Calu3 (cell line): Measurements from ENCODE around the gene SULT4A1. TPM values are rescaled to one million over a fixed set of nuclear protein-coding genes. Genes with fewer than 3 reads are reported as not detected.

Experiments used
- BruUV-seq: library from RNA; stranded (reverse); fragments of 400-500 nt; replicated peaks from 2 replicates; lab custom pipeline; 2021; lab: Mats Ljungman, UMichigan
- CTCF ChIA-PET: fragments of 300-600 bp; sonication (Branson Sonifier 250); formaldehyde crosslinking; loops from one replicate; lab custom pipeline; 2022; ENCODE audit warnings: antibody characterized with exemption; lab: Charles Lee
- DNase-seq: peaks from one replicate; pipeline ENCODE4 v3.0.0; 2022
- H3K27ac Mint-ChIP-seq: one replicate; pipeline ENCODE4 v1.8.0; 2022; ENCODE audit warnings: mixed read lengths; ENCODE audit not compliant: unreplicated experiment
- H3K27me3 Mint-ChIP-seq: one replicate; pipeline ENCODE4 v1.8.0; 2022; ENCODE audit warnings: mixed read lengths; ENCODE audit not compliant: unreplicated experiment
- H3K36me3 Mint-ChIP-seq: one replicate; pipeline ENCODE4 v1.8.0; 2022; ENCODE audit warnings: mild to moderate bottlenecking, moderate library complexity, mixed read lengths; ENCODE audit not compliant: insufficient read depth, unreplicated experiment
- H3K4me1 Mint-ChIP-seq: one replicate; pipeline ENCODE4 v1.8.0; 2022; ENCODE audit warnings: mild to moderate bottlenecking, low read depth, mixed read lengths; ENCODE audit not compliant: unreplicated experiment
- H3K4me3 Mint-ChIP-seq: one replicate; pipeline ENCODE4 v1.8.0; 2022; ENCODE audit warnings: mild to moderate bottlenecking, low read depth, moderate library complexity, mixed read lengths; ENCODE audit not compliant: unreplicated experiment
- H3K9me3 Mint-ChIP-seq: one replicate; pipeline ENCODE4 v1.8.0; 2022; ENCODE audit warnings: low read depth, mixed read lengths; ENCODE audit not compliant: unreplicated experiment
- CTCF ChIP-seq: fragments of 200-600 bp; IDR thresholded peaks from one replicate; pipeline ENCODE4 v1.8.0; 2022; ENCODE audit warnings: antibody characterized with exemption; ENCODE audit not compliant: unreplicated experiment
- intact Hi-C: fragments of 100-400 bp; cut with micrococcal nuclease; formaldehyde crosslinking; loops from one replicate; pipeline ENCODE4 v1.10.0; 2022; ENCODE audit not compliant: unreplicated experiment
- total RNA-seq: library from RNA; stranded (reverse); gene quantifications from 2 replicates; pipeline ENCODE4 v1.2.3, GENCODE V29; 2022

SULT4A1 gene
- total RNA-seq, 1 experiment from 2014 or later, result 9.1 TPM

- no peak overlapping the region for H3K4me3 Mint-ChIP-seq
- no peak overlapping the region for H3K27ac Mint-ChIP-seq
- peaks cover 76% of the 10 kb centered on the region for H3K27me3 Mint-ChIP-seq
- DNase-seq, result peak; percentile 79
- no TSS peak for BruUV-seq
- intact Hi-C loops, result loop anchor here (1.0 kb wide), 1 partner anchor 63 kb away; no protein-coding TSS in a partner anchor
- TF ChIP-seq CTCF, result peak; percentile 63
- no peaks in the 10 kb centered on the region for H3K4me1 Mint-ChIP-seq
- peaks cover 4% of the 10 kb centered on the region for H3K36me3 Mint-ChIP-seq
- no peaks in the 10 kb centered on the region for H3K9me3 Mint-ChIP-seq
- CTCF ChIA-PET, result interaction anchor here (0.6 to 1.4 kb wide), 17 partner anchors 14 to 216 kb away, joined by 3 to 72 read pairs (median 4); partner anchors contain the start of genes PNPLA3 and SAMM50
These were observed 20.8 kb upstream of the SULT4A1 start for GRCh38 chr22:43883012-43883661.

- intact Hi-C loops, result no loop called here
- H3K27ac Mint-ChIP-seq, result no peak overlapping the region
- no peaks in the 10 kb centered on the region for H3K9me3 Mint-ChIP-seq
- no peaks in the 10 kb centered on the region for H3K4me1 Mint-ChIP-seq
- no peak for TF ChIP-seq CTCF
- H3K4me3 Mint-ChIP-seq, result no peak overlapping the region
- BruUV-seq, result no TSS peak
- DNase-seq, result no peak
- peaks cover 4% of the 10 kb centered on the region for H3K36me3 Mint-ChIP-seq
- peaks cover 76% of the 10 kb centered on the region for H3K27me3 Mint-ChIP-seq
- CTCF ChIA-PET, result interaction anchor here (0.7 to 1.4 kb wide), 12 partner anchors 15 to 215 kb away, joined by 3 to 72 read pairs (median 4); no protein-coding TSS in a partner anchor
These were observed 19.9 kb upstream of the SULT4A1 start for GRCh38 chr22:43882122-43882767.

GRCh38 chr22:43881091-43882061 is 19.1 kb upstream of the SULT4A1 start:
- no peak for TF ChIP-seq CTCF
- no TSS peak for BruUV-seq
- H3K36me3 Mint-ChIP-seq, result peaks cover 4% of the 10 kb centered on the region
- DNase-seq, result no peak
- H3K4me1 Mint-ChIP-seq, result no peaks in the 10 kb centered on the region
- CTCF ChIA-PET, result interaction anchor here (1.3 kb wide), 1 partner anchor 45 kb away, joined by 4 read pairs; no protein-coding TSS in a partner anchor
- no peaks in the 10 kb centered on the region for H3K9me3 Mint-ChIP-seq
- H3K27ac Mint-ChIP-seq, result no peak overlapping the region
- H3K27me3 Mint-ChIP-seq, result peaks cover 76% of the 10 kb centered on the region
- intact Hi-C loops, result no loop called here
- H3K4me3 Mint-ChIP-seq, result no peak overlapping the region

GRCh38 chr22:43880541-43880991 is 18.3 kb upstream of the SULT4A1 start:
- no peak for DNase-seq
- no TSS peak for BruUV-seq
- Mint-ChIP-seq H3K4me1 (no peaks in the 10 kb centered on the region), H3K36me3 (peaks cover 2% of the 10 kb centered on the region), H3K27me3 (peaks cover 76% of the 10 kb centered on the region), H3K4me3 (no peak overlapping the region), H3K9me3 (no peaks in the 10 kb centered on the region), H3K27ac (no peak overlapping the region)
- no peak for TF ChIP-seq CTCF
- CTCF ChIA-PET, result no interaction called here
- intact Hi-C loops, result no loop called here
